ENCODE measurements around the gene MYO15B.

MYO15B gene

DNA sequence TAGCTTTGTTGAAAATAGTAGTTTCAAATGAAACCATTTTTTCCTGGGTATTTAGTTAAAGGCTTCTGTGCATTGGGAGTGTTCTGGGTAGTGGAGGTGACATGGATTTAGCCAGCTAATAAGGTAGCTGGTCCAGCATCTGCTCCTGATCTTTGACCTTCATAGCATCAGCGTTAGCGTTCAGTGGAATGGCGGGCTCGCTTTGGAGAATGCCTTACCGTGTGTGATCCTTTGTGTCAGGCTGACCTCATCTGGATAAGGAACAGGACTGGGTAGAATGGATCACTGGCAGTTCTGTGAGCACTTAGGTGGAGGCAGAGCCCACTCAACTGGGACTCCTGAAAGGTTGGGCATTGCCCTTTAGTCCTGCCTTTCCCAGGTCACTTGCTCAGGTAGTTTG lies 83.3 kb downstream of the MYO15B start:
- no peak for DNase-seq

DNA sequence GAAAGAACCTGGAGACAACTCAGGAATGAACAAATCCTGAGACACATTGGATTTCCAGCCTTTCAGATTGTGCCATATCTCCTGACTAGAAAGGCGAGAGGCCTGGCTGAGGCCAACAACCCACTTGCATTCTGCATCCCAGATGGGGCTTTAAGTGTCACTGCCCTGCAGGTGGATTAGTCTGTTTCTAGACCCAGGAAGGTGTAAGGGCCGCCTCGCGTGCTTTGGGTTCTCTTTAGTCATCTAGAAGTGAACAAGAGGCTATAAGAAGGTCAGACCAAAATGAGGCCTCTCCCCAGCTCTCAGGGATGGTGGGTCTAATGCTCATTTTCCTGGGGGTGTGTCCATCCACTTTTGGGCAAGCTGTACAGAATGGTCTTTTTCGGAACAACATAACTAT lies 84.4 kb downstream of the MYO15B start:
- DNase-seq, result no peak

DNA sequence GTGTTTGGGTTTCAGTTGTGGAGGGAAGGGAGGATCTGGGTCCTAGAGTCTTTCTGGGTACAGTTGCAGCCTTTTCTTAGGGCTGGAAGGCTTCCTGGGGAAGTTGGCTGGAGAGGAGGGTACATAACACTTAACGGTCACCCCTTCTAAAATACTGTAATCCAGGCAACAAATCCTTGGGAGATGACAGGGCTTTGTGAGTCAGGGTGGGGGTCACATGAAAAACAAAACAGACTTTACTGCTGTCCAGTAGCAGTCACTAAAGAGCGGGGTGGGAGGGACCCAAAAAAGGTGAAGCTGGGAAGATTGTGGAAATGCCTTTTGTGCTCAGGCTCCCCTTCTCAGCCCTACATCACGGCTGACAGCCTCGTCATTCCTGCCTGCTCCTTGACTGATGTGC lies 85.9 kb downstream of the MYO15B start:
- DNase-seq, result no peak

Measured in DMS53 (cell line).